Astrocyte (in vitro differentiated cells and primary cell): ENCODE measurements around the gene PCDH10. TPM values are rescaled to one million over a fixed set of nuclear protein-coding genes. Genes with fewer than 3 reads are reported as not detected.

Experiments
- DNase-seq: peaks from one replicate; pipeline ENCODE4 v3.0.0-alpha.2; 2010; ENCODE audit warnings: low read depth
- FAIRE-seq: peaks from 2 replicates; lab custom pipeline; 2011; peaks lifted over from hg19 to GRCh38; lab: Jason Lieb, UNC
- H2AFZ ChIP-seq: 2 replicates; pipeline ENCODE4 v1.6.0; 2012; ENCODE audit warnings: low read depth, low read length, inconsistent platforms
- H3K27ac ChIP-seq: 2 replicates; pipeline ENCODE4 v1.5.1; 2011; ENCODE audit warnings: low read depth, low read length, inconsistent platforms
- H3K27me3 ChIP-seq: 2 replicates; pipeline ENCODE4 v1.6.0; 2011; ENCODE audit warnings: low read length, inconsistent platforms; ENCODE audit not compliant: insufficient read depth
- H3K36me3 ChIP-seq: 2 replicates; pipeline ENCODE4 v1.5.1; 2011; ENCODE audit warnings: low read length, inconsistent platforms; ENCODE audit not compliant: insufficient read depth
- H3K4me1 ChIP-seq: 2 replicates; pipeline ENCODE4 v1.5.1; 2011; ENCODE audit warnings: low read length, inconsistent platforms; ENCODE audit not compliant: insufficient read depth
- H3K4me2 ChIP-seq: 2 replicates; pipeline ENCODE4 v1.6.0; 2012; ENCODE audit warnings: low read length, inconsistent platforms
- H3K4me3 ChIP-seq: 2 replicates; pipeline ENCODE4 v1.5.1; 2011; ENCODE audit warnings: low read depth, mild to moderate bottlenecking, low read length, inconsistent platforms; ENCODE audit not compliant: insufficient read depth
- H3K79me2 ChIP-seq: 2 replicates; pipeline ENCODE4 v1.6.0; 2012; ENCODE audit warnings: mild to moderate bottlenecking, low read length, inconsistent platforms; ENCODE audit not compliant: insufficient read depth
- H3K9ac ChIP-seq: 2 replicates; pipeline ENCODE4 v1.6.0; 2012; ENCODE audit warnings: mild to moderate bottlenecking, low read length, inconsistent platforms
- H3K9me3 ChIP-seq: 2 replicates; pipeline ENCODE4 v1.5.1; 2012; ENCODE audit warnings: low read depth, mild to moderate bottlenecking, low read length, inconsistent platforms; ENCODE audit not compliant: insufficient read depth
- H4K20me1 ChIP-seq: 2 replicates; pipeline ENCODE4 v1.6.0; 2012; ENCODE audit warnings: low read length, inconsistent platforms; ENCODE audit not compliant: insufficient read depth
- H3K27ac Mint-ChIP-seq: one replicate; pipeline ENCODE4 v1.8.0; 2021; ENCODE audit warnings: mild to moderate bottlenecking, mixed read lengths; ENCODE audit not compliant: unreplicated experiment
- H3K27me3 Mint-ChIP-seq: one replicate; pipeline ENCODE4 v1.8.0; 2021; ENCODE audit warnings: low read depth, mixed read lengths; ENCODE audit not compliant: unreplicated experiment
- H3K36me3 Mint-ChIP-seq: one replicate; pipeline ENCODE4 v1.8.0; 2021; ENCODE audit warnings: low read depth, mixed read lengths; ENCODE audit not compliant: unreplicated experiment
- H3K4me1 Mint-ChIP-seq: one replicate; pipeline ENCODE4 v1.8.0; 2021; ENCODE audit warnings: low read depth, mixed read lengths; ENCODE audit not compliant: unreplicated experiment
- H3K4me3 Mint-ChIP-seq: one replicate; pipeline ENCODE4 v1.8.0; 2021; ENCODE audit warnings: mild to moderate bottlenecking, moderate library complexity, mixed read lengths; ENCODE audit not compliant: unreplicated experiment
- H3K9me3 Mint-ChIP-seq: one replicate; pipeline ENCODE4 v1.8.0; 2021; ENCODE audit warnings: mild to moderate bottlenecking, mixed read lengths; ENCODE audit not compliant: unreplicated experiment
- CTCF ChIP-seq: IDR thresholded peaks from 2 replicates; pipeline ENCODE4 v1.5.1; 2011; ENCODE audit warnings: low read depth, mild to moderate bottlenecking, inconsistent platforms, low read length, moderate library complexity; ENCODE audit not compliant: insufficient read depth
- EZH2 ChIP-seq: IDR thresholded peaks from 2 replicates; pipeline ENCODE4 v1.6.1; 2012; ENCODE audit warnings: mild to moderate bottlenecking, low read length, inconsistent platforms; ENCODE audit not compliant: insufficient read depth
- total RNA-seq: library from RNA; stranded (reverse); gene quantifications from 2 replicates; pipeline ENCODE4 v1.2.1, GENCODE V29; 2021

Gene PCDH10
- total RNA-seq, 1 donor from 2014 or later = 12.5 TPM

DNA sequence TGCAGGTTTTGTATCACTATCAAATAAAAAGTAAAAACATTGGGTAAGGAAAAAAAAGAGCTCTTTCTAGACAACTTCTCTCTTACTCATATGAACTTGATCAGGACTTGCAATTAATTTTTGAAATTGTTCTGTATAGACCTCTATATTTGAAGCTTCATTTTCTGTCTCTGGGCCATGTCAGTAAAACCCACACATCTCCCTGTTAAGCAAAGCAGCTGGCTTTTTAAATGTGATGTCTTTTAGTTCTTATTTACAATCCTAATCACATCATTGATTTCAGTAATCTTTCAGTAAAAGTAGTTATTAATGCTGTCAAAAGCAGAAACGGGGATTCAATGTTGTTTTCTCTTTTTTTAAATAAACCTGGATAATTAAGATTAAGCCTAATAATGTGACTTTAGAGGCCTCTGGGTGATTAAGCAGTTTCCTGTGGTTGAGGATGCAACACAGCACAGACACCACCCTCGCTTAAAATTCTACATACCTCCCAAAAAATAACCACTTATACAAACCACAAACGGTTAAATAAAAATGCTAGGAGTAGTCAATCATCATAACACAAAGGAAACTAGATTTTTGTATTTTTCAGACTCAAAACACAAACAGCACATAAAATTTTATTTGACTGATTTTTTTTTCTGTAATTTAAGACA is 5.2 kb upstream of the PCDH10 start:
- Histone ChIP-seq H3K9ac (no peak overlapping the region), H3K36me3 (no peaks in the 10 kb centered on the region), H3K9me3 (no peaks in the 10 kb centered on the region), H3K27me3 (no peaks in the 10 kb centered on the region), H3K4me3 (no peak overlapping the region), H2AFZ (no peak overlapping the region), H3K4me1 (peaks cover 7% of the 10 kb centered on the region), H3K4me2 (no peak overlapping the region), H3K79me2 (no peaks in the 10 kb centered on the region), H4K20me1 (no peaks in the 10 kb centered on the region), H3K27ac (no peak overlapping the region)
- TF ChIP-seq EZH2 (no peak), CTCF (no peak)
- FAIRE-seq (no peak), DNase-seq (no peak)
- no peaks in the 10 kb centered on the region for H3K9me3 Mint-ChIP-seq
- H3K4me3 Mint-ChIP-seq = no peak overlapping the region
- peaks cover 8% of the 10 kb centered on the region for H3K4me1 Mint-ChIP-seq
- no peak overlapping the region for H3K27ac Mint-ChIP-seq
- peaks cover 9% of the 10 kb centered on the region for H3K27me3 Mint-ChIP-seq
- no peaks in the 10 kb centered on the region for H3K36me3 Mint-ChIP-seq

- H3K27ac Mint-ChIP-seq = no peak overlapping the region
- no peak overlapping the region for H2AFZ ChIP-seq
- FAIRE-seq = no peak
Measured at GRCh38 chr4:133145241-133145640, 3.9 kb upstream of the PCDH10 start.

More at GRCh38 chr4:133145241-133145640, 3.9 kb upstream of the PCDH10 start:
- Histone ChIP-seq H3K79me2 (peaks cover 4% of the 10 kb centered on the region), H3K4me3 (no peak overlapping the region), H4K20me1 (no peaks in the 10 kb centered on the region), H3K4me1 (peaks cover 18% of the 10 kb centered on the region), H3K9ac (no peak overlapping the region), H3K9me3 (no peaks in the 10 kb centered on the region), H3K36me3 (no peaks in the 10 kb centered on the region), H3K27me3 (no peaks in the 10 kb centered on the region), H3K27ac (no peak overlapping the region), H3K4me2 (no peak overlapping the region)
- TF ChIP-seq CTCF (no peak), EZH2 (no peak)
- Mint-ChIP-seq H3K9me3 (peaks cover 4% of the 10 kb centered on the region), H3K27me3 (peaks cover 16% of the 10 kb centered on the region), H3K4me3 (no peak overlapping the region), H3K36me3 (no peaks in the 10 kb centered on the region), H3K4me1 (peaks cover 11% of the 10 kb centered on the region)
- no peak for DNase-seq
